Suprapubic skin (tissue), 4 donors: ENCODE data around the gene GSK3B.

ENCODE experiments used
- CTCF ChIP-seq, 2 donors: fragments of 200-600 bp in 1 of 2; fragments of 450-650 bp in 1 of 2; sonication (generic) in 1 of 2; IDR thresholded peaks; one replicate each; pipeline ENCODE4 v1.5.1; 2016 to 2019; ENCODE audit warnings: antibody characterized with exemption in 2 of 2, mild to moderate bottlenecking in 1 of 2, moderate library complexity in 1 of 2
- POLR2A ChIP-seq, 2 donors: fragments of 450-650 bp; IDR thresholded peaks; one replicate each; pipeline ENCODE4 v1.6.1; 2017; ENCODE audit warnings: antibody characterized with exemption in 2 of 2, mild to moderate bottlenecking in 2 of 2, moderate library complexity in 2 of 2
- POLR2AphosphoS5 ChIP-seq, 3 donors: sonication (generic); formaldehyde crosslinking; IDR thresholded peaks; one replicate each; pipeline ENCODE4 v1.6.1; 2017; ENCODE audit warnings: antibody characterized with exemption in 3 of 3

GRCh38 chr3:120100711-120101110 lies 6.5 kb upstream of the GSK3B start:
- TF ChIP-seq CTCF (IDR thresholded peaks at IDR 0.05): no peak
- no peak for TF ChIP-seq POLR2A (IDR thresholded peaks at IDR 0.05)
- no peak for TF ChIP-seq POLR2AphosphoS5 (IDR thresholded peaks at IDR 0.05)
